GM18502 (cell line): ENCODE measurements around the gene CLRN2.

Source experiments
- ATAC-seq: cut with Tn5 transposase; IDR thresholded peaks from one replicate; pipeline ENCODE4 v1.9.1; 2021; ENCODE audit warnings: mild to moderate bottlenecking; ENCODE audit not compliant: unreplicated experiment, poor library complexity

CLRN2 gene

DNA sequence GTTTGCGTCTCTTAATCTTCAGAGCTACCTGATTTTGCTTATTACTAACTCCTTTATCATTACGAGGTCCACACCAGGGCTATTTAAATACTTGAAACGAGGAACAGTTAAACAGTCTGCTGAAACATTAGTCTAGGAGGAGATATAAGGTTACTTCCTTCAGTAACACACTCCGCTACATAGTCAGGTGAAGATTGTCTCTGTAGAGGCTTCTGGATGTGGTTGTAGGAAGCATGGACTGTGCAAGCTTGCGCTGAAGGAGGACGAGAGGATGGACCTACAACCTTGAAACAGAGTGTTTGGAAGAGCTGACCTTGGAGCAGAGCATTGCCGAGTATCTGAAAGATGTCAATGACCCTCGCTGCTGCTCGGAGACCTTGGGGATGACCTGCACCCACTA lies at the start of gene CLRN2:
TSS of gene CLRN2 (plus strand) at position 301 of the 400 bp plus-strand sequence. CDS start 102 bp downstream, outside the sequence.
- ATAC-seq: no peak

- no peak for ATAC-seq
These were observed 46.2 kb upstream of the CLRN2 start for GRCh38 chr4:17468619-17469221.

- ATAC-seq: no peak
These were observed 44.9 kb upstream of the CLRN2 start for GRCh38 chr4:17469931-17470674.

GRCh38 chr4:17475481-17475880 lies 39.5 kb upstream of the CLRN2 start:
- no peak for ATAC-seq

DNA sequence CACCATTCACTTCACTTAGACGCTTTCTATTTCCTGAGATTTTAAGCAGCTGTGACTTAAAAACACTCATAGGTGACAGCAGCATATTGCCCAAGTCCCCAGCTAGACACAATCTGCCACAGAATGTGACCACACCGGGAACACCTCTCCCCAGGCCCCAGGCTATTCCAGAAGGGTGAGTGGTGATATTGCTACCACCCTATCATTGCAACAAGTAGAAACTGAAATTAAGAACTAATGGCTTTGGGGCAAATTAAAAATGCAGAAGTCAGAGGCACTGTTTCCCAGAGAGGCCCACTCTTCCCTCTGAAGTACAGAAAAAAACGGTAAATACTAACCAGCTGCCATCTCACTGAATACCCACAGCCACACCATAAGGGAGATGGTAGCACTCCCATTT lies 38.1 kb upstream of the CLRN2 start:
- ATAC-seq: no peak

GRCh38 chr4:17477774-17478472 lies 37.0 kb upstream of the CLRN2 start:
- ATAC-seq: no peak

- ATAC-seq: no peak
These were observed 34.6 kb upstream of the CLRN2 start for GRCh38 chr4:17480210-17480927.

- no peak for ATAC-seq
These were observed 34.0 kb upstream of the CLRN2 start for GRCh38 chr4:17480955-17481354.

DNA sequence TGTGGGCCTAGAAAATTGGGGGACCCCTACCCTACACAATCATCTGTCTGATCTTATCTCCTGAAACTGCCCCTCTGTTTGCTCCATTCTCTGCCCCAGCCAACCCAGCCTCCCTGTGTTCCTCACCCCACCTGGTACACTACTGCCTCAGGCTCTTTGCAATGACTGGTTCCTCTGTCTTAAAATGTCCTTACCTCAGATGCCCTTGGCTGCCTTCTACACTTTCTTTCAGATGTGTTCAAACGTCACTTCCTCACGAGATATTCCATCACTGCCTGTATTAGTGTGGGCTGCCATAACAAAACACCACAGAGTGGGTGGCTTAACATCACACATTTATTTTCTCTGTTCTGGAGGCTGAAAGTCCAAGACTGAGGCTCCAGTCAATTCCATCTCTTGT lies 32.2 kb upstream of the CLRN2 start:
- no peak for ATAC-seq

- ATAC-seq: no peak
These were observed 25.8 kb upstream of the CLRN2 start for GRCh38 chr4:17489123-17489522.

GRCh38 chr4:17489721-17490120 lies 25.2 kb upstream of the CLRN2 start:
- ATAC-seq: no peak

DNA sequence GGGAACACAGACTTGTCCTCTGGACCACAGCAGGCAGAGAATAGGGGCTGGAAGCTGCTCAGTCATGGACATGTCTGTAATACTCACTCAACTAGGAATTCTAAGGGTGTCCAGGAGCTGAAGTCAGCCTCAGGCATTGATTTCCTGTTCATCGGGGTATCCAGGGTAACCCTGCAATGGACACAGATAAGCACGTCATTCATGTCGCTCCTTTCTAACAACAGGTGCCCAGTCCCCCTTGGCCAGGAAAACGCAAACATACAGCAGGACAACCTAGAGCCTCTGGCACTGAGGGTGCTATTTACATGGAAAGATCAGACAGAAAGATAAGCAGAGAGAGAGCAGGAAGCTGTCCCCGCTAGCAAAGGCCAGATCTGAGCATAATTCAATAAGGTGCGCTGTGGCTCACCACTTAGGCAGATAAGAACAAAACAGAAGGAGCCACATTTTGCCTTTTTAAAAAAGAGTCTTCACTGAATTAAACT lies 24.3 kb upstream of the CLRN2 start:
- ATAC-seq: no peak

- ATAC-seq: no peak
These were observed 23.8 kb upstream of the CLRN2 start for GRCh38 chr4:17491196-17491595.

GRCh38 chr4:17492058-17492741 lies 22.8 kb upstream of the CLRN2 start:
- no peak for ATAC-seq

DNA sequence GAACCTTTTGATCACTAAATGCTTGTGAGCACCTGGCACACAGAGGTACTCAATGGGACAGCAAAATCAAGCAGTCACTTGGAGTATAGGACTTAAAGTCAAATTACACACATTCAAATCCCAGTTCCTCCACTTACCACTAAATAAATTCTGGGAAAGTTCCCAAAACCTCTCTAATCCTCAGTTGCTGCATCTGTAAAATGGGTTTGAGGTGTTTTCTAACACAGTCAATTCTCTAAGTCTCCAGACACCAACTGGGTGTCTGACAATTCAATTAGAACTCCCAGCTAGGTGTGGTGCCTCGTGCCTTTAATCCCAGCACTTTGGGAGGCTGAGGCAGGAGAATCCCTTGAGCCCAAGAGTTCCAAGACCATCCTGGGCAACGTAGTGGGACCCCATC lies 22.1 kb upstream of the CLRN2 start:
- no peak for ATAC-seq

DNA sequence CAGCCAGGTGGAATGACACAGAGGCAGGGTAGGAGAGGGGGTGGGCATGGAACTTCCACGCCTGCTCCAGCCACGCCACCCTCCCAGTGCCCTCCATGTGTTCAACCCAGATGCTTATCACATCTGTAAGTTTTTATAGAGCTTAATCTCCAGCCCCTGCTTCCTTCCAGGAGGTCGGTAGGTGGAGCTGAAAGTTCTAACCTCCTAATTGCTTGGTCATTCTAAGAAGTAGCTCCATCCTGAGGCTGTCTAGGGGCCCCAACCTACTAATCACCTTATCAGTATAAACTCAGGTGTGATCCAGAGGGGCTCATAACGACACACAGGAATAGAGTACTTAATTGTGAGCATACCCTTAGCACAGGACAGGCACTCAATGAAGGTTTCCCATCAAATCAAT lies 21.3 kb upstream of the CLRN2 start:
- ATAC-seq: no peak

DNA sequence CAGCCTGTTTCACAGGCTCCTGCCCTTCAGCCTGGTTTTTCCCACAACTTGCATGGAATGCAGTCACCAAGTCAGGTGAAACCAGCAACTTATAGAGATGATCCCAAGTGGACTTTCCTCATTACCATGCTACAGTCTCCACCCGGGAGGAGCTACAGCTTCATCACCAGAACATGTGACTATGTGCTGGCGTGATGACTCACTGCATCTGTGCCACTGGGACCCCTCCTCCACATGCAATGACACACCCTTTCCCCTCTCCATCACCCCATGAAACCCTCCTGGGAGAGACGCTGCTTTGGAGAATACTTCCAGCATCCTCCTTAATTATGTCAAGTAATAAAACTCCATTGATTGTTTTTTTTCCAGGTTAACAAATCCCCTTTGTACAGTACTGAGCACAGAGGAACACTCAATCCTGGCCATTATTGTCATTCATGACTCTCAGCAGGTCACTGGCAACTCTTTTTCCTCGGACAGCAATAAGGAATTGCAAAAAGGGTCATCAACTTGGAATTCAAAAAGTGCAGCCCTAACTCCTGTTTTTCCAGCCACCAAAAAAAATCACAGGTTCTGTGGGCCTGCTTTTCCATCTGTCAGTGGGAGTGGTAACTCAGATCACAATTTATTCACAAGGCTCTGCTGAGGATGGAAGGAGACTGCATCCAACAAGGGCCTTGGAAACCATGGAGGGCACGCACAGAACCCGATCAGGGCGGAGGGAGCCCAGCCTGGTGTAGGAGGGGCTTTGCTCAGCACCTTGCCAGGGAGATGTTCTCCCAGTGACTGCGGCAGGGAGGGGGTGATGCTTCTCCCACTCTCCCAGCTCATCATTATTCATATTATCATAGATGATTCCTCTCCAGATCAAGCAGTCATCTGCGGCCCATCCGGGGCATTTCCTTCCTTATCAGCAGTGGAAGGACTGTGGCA lies 20.4 kb upstream of the CLRN2 start:
- ATAC-seq: no peak

GRCh38 chr4:17497890-17498523 lies 17.0 kb upstream of the CLRN2 start:
- no peak for ATAC-seq

DNA sequence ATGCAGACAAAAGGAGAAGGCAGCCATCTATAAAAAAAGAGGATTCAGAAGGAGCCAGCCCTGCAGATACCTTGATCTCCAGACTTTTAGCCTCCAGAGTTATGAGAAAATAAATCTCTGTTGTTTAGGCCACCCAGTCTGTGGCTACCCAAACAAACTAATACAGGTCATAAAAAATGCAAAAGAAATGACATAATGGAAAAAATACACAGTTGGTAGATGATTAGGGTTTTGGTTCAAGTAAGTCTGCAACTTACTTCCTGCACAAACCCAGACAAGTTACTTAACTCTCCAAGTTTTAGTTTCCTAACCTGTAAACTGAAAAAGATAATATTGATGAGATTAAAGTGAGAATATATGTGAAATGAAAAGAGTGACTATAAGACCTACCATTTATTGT lies 14.4 kb upstream of the CLRN2 start:
- no peak for ATAC-seq
